HepG2 (cell line): Measurements from ENCODE around the gene ATP6V1G2. TPM values are rescaled to one million over a fixed set of nuclear protein-coding genes. Genes with fewer than 3 reads are reported as not detected.

Source experiments
- ATAC-seq: fragments of 200-7000 bp; cut with Tn5 transposase; 3 replicates; pipeline ENCODE4 v1.9.1; 2020; ENCODE audit warnings: mild to moderate bottlenecking, moderate library complexity
- BruUV-seq: library from RNA; stranded (reverse); fragments of 400-500 nt; replicated peaks from 2 replicates; lab custom pipeline; 2021; lab: Mats Ljungman, UMichigan
- CTCF ChIA-PET: fragments of 300-600 bp; formaldehyde crosslinking; extraction: SDS; loops from one replicate; lab custom pipeline; 2021; ENCODE audit warnings: low total read pairs, inconsistent platforms, low intra/inter-chr PET ratio; lab: Yijun Ruan, JAX
- POLR2A ChIA-PET: fragments of 350-600 bp; sonication (Branson Sonifier 250); formaldehyde crosslinking; loops from one replicate; lab custom pipeline; 2020; ENCODE audit warnings: antibody characterized with exemption, inconsistent platforms; lab: Yijun Ruan, JAX
- DNase-seq: peaks from one replicate; pipeline ENCODE4 v3.0.0-alpha.2; 2015; ENCODE audit warnings: low spot score
- FAIRE-seq: peaks from 3 replicates; lab custom pipeline; 2011; peaks lifted over from hg19 to GRCh38; lab: Jason Lieb, UNC
- H2AFZ ChIP-seq: one replicate; pipeline ENCODE4 v1.6.1; 2011; ENCODE audit warnings: low read length, inconsistent platforms
- H3K27ac ChIP-seq: fragments of 300-600 bp; 3 replicates; pipeline ENCODE4 v1.8.0; 2011; ENCODE audit warnings: mixed run types, mild to moderate bottlenecking, mixed read lengths, low read length, inconsistent platforms; ENCODE audit not compliant: insufficient read depth; ENCODE audit errors: extremely low read length
- H3K27me3 ChIP-seq, 2 experiments: fragments of 200-600 bp in 1 of 2; 2 replicates in 1 of 2; 3 replicates in 1 of 2; pipeline versions ENCODE4 v1.6.0 to v1.8.0; 2011; ENCODE audit warnings: low read length in 2 of 2, mild to moderate bottlenecking in 2 of 2, moderate library complexity in 2 of 2, inconsistent platforms in 1 of 2; ENCODE audit not compliant: insufficient read depth in 2 of 2, control insufficient read depth in 1 of 2
- H3K36me3 ChIP-seq, 2 experiments: fragments of 200-600 bp in 1 of 2; replicated peaks in 1 of 2; 2 replicates in 1 of 2; 3 replicates in 1 of 2; pipeline versions ENCODE4 v1.5.1 to v1.8.0; 2011; ENCODE audit warnings: low read length in 2 of 2, inconsistent platforms in 1 of 2; ENCODE audit not compliant: insufficient read depth in 2 of 2, control insufficient read depth in 1 of 2
- H3K4me1 ChIP-seq: 2 replicates; pipeline ENCODE4 v1.5.1; 2012; ENCODE audit warnings: low read length, inconsistent platforms; ENCODE audit not compliant: insufficient read depth
- H3K4me2 ChIP-seq: 2 replicates; pipeline ENCODE4 v1.6.0; 2011; ENCODE audit warnings: low read depth, low read length, inconsistent platforms
- H3K4me3 ChIP-seq, 3 experiments: fragments of 200-600 bp in 1 of 3; sonication (generic), shearing (Covaris generic) in 1 of 3; replicated peaks in 1 of 3; 2 replicates each; pipeline ENCODE4 v1.5.1; 2011 to 2016; ENCODE audit warnings: low read length in 3 of 3, inconsistent platforms in 2 of 3, low read depth in 2 of 3, mild to moderate bottlenecking in 2 of 3, control low read depth in 1 of 3, mixed read lengths in 1 of 3; ENCODE audit not compliant: insufficient read depth in 1 of 3
- H3K79me2 ChIP-seq: one replicate; pipeline ENCODE4 v1.6.1; 2011; ENCODE audit warnings: low read length, inconsistent platforms; ENCODE audit not compliant: insufficient read depth
- H3K9ac ChIP-seq: 2 replicates; pipeline ENCODE4 v1.6.0; 2011; ENCODE audit warnings: mild to moderate bottlenecking, low read depth, low read length, inconsistent platforms; ENCODE audit not compliant: insufficient read depth
- H3K9me3 ChIP-seq: 2 replicates; pipeline ENCODE4 v1.5.1; 2012; ENCODE audit warnings: mild to moderate bottlenecking, low read length
- H4K20me1 ChIP-seq: 2 replicates; pipeline ENCODE4 v1.6.0; 2011; ENCODE audit warnings: inconsistent platforms, mild to moderate bottlenecking, low read length, moderate library complexity; ENCODE audit not compliant: insufficient read depth
- ATF7 ChIP-seq, 2 experiments: fragments of 450-650 bp in 1 of 2; sonication (generic) in 1 of 2; formaldehyde crosslinking in 1 of 2; IDR thresholded peaks; 2 replicates each; pipeline versions ENCODE4 v1.4.0 to v1.6.1; 2016 to 2020; ENCODE audit warnings: antibody characterized with exemption in 1 of 2, mild to moderate bottlenecking in 1 of 2, missing genetic modification reagents in 1 of 2
- HHEX ChIP-seq: IDR thresholded peaks from 2 replicates; pipeline ENCODE4 v1.6.1; 2016; ENCODE audit warnings: control low read depth
- KLF15 ChIP-seq: sonication (generic); formaldehyde crosslinking; IDR thresholded peaks from 2 replicates; pipeline ENCODE4 v1.8.1; 2023; ENCODE audit warnings: borderline replicate concordance, mild to moderate bottlenecking, inconsistent platforms, missing genetic modification reagents, mixed read lengths
- SAP130 ChIP-seq: IDR thresholded peaks from 2 replicates; pipeline ENCODE4 v1.6.1; 2016; ENCODE audit warnings: low read depth
- TCF12 ChIP-seq, 2 experiments: fragments of 450-650 bp in 1 of 2; sonication (generic) in 1 of 2; formaldehyde crosslinking in 1 of 2; IDR thresholded peaks; 2 replicates each; pipeline versions ENCODE4 v1.6.1 to v1.8.0; 2017 to 2022; ENCODE audit warnings: antibody characterized with exemption in 1 of 2, mild to moderate bottlenecking in 1 of 2, missing genetic modification reagents in 1 of 2, moderate library complexity in 1 of 2
- ZFX ChIP-seq: sonication (generic); formaldehyde crosslinking; IDR thresholded peaks from 2 replicates; pipeline ENCODE4 v1.4.0; 2020; ENCODE audit warnings: mild to moderate bottlenecking, low read depth, missing genetic modification reagents, moderate library complexity
- ZNF225 ChIP-seq: sonication (generic); formaldehyde crosslinking; IDR thresholded peaks from 2 replicates; pipeline ENCODE4 v1.4.0; 2020; ENCODE audit warnings: mild to moderate bottlenecking, missing genetic modification reagents
- ZNF841 ChIP-seq: sonication (generic); formaldehyde crosslinking; IDR thresholded peaks from 2 replicates; pipeline ENCODE4 v1.8.1; 2023; ENCODE audit warnings: missing genetic modification reagents, borderline replicate concordance
- WGBS: methylation state at CpG from one replicate; pipeline ENCODE4 v1.1.6; 2017; ENCODE audit warnings: low lambda C conversion rate; 5-methylcytosine and 5-hydroxymethylcytosine counted together
- in situ Hi-C: cut with HindIII; loops from 2 replicates; pipeline ENCODE4 v1.10.0; 2017; ENCODE audit warnings: low pct_unique_long_range_greater_than_20kb; ENCODE audit not compliant: extremely low pct_ligation_motif_present
- intact Hi-C: fragments of 100-400 bp; cut with micrococcal nuclease; formaldehyde crosslinking; loops from one replicate; pipeline ENCODE4 v1.10.0; 2022; ENCODE audit not compliant: unreplicated experiment
- polyA plus RNA-seq, 8 experiments: library from polyadenylated mRNA; depleted of rRNA in 3 of 8; stranded (reverse) in 7 of 8; unstranded in 1 of 8; fragments of >200 nt; fragmentation: Illumina TruSeq in 4 of 8; extraction: Trizol in 4 of 8; gene quantifications; 2 replicates each; pipeline versions ENCODE4 v1.2.1 to v1.2.3, GENCODE V29; 2011 to 2016; ENCODE audit warnings: low read depth in 4 of 8, missing spikeins in 1 of 8, mixed read lengths in 1 of 8; ENCODE audit not compliant: insufficient read depth in 1 of 8
- total RNA-seq, 5 experiments: library from RNA; depleted of rRNA; stranded (reverse); fragments of >200 nt; fragmentation: Illumina TruSeq; extraction: Trizol; gene quantifications; 2 replicates each; pipeline ENCODE4 v1.2.3, GENCODE V29; 2016; ENCODE audit warnings: low read depth in 1 of 5
- TF ChIP-seq, protein P1 (sequence below): sonication (generic); formaldehyde crosslinking; IDR thresholded peaks from 2 replicates; pipeline ENCODE4 v1.5.1; 2020; ENCODE audit warnings: mild to moderate bottlenecking, missing genetic modification reagents, moderate library complexity
- TF ChIP-seq, protein P2 (sequence below): sonication (generic); formaldehyde crosslinking; conservative IDR thresholded peaks from 2 replicates; pipeline ENCODE4 v1.8.1; 2023; ENCODE audit warnings: missing genetic modification reagents

The ATP6V1G2 gene
- total and polyA plus RNA-seq, 2 of the 13 experiments (the other 11 are each of a cell fraction or from before 2014, with no cell fraction given), result 0.27 to 0.83 TPM

DNA sequence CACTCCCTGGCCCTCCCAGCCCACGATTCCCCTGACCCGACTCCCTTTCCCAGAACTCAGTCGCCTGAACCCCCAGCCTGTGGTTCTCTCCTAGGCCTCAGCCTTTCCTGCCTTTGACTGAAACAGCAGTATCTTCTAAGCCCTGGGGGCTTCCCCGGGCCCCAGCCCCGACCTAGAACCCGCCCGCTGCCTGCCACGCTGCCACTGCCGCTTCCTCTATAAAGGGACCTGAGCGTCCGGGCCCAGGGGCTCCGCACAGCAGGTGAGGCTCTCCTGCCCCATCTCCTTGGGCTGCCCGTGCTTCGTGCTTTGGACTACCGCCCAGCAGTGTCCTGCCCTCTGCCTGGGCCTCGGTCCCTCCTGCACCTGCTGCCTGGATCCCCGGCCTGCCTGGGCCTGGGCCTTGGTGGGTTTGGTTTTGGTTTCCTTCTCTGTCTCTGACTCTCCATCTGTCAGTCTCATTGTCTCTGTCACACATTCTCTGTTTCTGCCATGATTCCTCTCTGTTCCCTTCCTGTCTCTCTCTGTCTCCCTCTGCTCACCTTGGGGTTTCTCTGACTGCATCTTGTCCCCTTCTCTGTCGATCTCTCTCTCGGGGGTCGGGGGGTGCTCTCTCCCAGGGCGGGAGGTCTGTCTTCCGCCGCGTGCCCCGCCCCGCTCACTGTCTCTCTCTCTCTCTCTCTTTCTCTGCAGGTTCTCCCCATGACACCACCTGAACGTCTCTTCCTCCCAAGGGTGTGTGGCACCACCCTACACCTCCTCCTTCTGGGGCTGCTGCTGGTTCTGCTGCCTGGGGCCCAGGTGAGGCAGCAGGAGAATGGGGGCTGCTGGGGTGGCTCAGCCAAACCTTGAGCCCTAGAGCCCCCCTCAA is 25.9 kb upstream of the ATP6V1G2 start, which contains the start of gene LTA:
Gene LTA, plus strand, starts transcription at position 249 of the 871 bp plus-strand sequence. Its CDS starts 454 bp downstream, at position 703.
- peaks cover 8% of the 10 kb centered on the region for H3K4me1 ChIP-seq
- H3K9ac ChIP-seq, result no peak within 1 kb of the TSS; the same call in 1 of the 2 replicates
- FAIRE-seq (no peak), ATAC-seq (peak; percentile 58), DNase-seq (no peak)
- H3K36me3 ChIP-seq, result no peaks in the 10 kb centered on the region
- CTCF ChIA-PET, result no interaction called here
- TF ChIP-seq TCF12 (IDR thresholded peaks at IDR 0.05) (no peak), TCF12 (CRISPR knock-in tag; IDR thresholded peaks at IDR 0.05) (no peak), SAP130 (CRISPR knock-in tag) (no peak), ZNF841 (CRISPR knock-in tag) (no peak), ZFX (CRISPR knock-in tag) (peak; percentile 48; the same call in 1 of the 2 replicates), KLF15 (CRISPR knock-in tag) (0 out of 2 replicates have a peak, but pooled peaks have one; percentile 37), ATF7 (IDR thresholded peaks at IDR 0.05) (no peak), ATF7 (CRISPR knock-in tag; IDR thresholded peaks at IDR 0.05) (no peak), HHEX (CRISPR knock-in tag) (no peak), ZNF225 (CRISPR knock-in tag) (peak; percentile 46; the same call in 1 of the 2 replicates)
- TF ChIP-seq, protein P1, sequence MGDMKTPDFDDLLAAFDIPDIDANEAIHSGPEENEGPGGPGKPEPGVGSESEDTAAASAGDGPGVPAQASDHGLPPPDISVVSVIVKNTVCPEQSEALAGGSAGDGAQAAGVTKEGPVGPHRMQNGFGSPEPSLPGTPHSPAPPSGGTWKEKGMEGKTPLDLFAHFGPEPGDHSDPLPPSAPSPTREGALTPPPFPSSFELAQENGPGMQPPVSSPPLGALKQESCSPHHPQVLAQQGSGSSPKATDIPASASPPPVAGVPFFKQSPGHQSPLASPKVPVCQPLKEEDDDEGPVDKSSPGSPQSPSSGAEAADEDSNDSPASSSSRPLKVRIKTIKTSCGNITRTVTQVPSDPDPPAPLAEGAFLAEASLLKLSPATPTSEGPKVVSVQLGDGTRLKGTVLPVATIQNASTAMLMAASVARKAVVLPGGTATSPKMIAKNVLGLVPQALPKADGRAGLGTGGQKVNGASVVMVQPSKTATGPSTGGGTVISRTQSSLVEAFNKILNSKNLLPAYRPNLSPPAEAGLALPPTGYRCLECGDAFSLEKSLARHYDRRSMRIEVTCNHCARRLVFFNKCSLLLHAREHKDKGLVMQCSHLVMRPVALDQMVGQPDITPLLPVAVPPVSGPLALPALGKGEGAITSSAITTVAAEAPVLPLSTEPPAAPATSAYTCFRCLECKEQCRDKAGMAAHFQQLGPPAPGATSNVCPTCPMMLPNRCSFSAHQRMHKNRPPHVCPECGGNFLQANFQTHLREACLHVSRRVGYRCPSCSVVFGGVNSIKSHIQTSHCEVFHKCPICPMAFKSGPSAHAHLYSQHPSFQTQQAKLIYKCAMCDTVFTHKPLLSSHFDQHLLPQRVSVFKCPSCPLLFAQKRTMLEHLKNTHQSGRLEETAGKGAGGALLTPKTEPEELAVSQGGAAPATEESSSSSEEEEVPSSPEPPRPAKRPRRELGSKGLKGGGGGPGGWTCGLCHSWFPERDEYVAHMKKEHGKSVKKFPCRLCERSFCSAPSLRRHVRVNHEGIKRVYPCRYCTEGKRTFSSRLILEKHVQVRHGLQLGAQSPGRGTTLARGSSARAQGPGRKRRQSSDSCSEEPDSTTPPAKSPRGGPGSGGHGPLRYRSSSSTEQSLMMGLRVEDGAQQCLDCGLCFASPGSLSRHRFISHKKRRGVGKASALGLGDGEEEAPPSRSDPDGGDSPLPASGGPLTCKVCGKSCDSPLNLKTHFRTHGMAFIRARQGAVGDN, result peak; percentile 55
- TF ChIP-seq, protein P2, sequence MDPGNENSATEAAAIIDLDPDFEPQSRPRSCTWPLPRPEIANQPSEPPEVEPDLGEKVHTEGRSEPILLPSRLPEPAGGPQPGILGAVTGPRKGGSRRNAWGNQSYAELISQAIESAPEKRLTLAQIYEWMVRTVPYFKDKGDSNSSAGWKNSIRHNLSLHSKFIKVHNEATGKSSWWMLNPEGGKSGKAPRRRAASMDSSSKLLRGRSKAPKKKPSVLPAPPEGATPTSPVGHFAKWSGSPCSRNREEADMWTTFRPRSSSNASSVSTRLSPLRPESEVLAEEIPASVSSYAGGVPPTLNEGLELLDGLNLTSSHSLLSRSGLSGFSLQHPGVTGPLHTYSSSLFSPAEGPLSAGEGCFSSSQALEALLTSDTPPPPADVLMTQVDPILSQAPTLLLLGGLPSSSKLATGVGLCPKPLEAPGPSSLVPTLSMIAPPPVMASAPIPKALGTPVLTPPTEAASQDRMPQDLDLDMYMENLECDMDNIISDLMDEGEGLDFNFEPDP (CRISPR knock-in tag), result 0 out of 2 replicates have a peak, but pooled peaks have one; percentile 53
- H3K27ac ChIP-seq, result no peak within 1 kb of the TSS
- intact Hi-C loops (no loop called here), in situ Hi-C loops (no loop called here)
- peak within 1 kb of the TSS; percentile 48 for H3K4me2 ChIP-seq
- POLR2A ChIA-PET, result no interaction called here
- H3K79me2 ChIP-seq, result no peaks in the 10 kb centered on the region
- peaks cover 20 to 78% of the 10 kb centered on the region in 2 experiments for H3K27me3 ChIP-seq
- no TSS peak for BruUV-seq
- peak within 1 kb of the TSS in 1 of 3 experiments; percentile 24; a peak in 1 of 6 replicates for H3K4me3 ChIP-seq
- H3K9me3 ChIP-seq, result no peaks in the 10 kb centered on the region
- H4K20me1 ChIP-seq, result no peaks in the 10 kb centered on the region
- WGBS, result 28% methylated on average over 22 of the region's 27 CpGs
- H2AFZ ChIP-seq, result no peak within 1 kb of the TSS
